HCT116 (cell line): Measurements from ENCODE around the gene PYGO2. TPM values are rescaled to one million over a fixed set of nuclear protein-coding genes. Genes with fewer than 3 reads are reported as not detected.

Source experiments
- ATAC-seq: fragments of 200-7000 bp; cut with Tn5 transposase; 2 replicates; pipeline ENCODE4 v1.9.1; 2020; ENCODE audit warnings: mild to moderate bottlenecking, moderate library complexity
- BruUV-seq: library from RNA; stranded (reverse); fragments of 400-500 nt; replicated peaks from 2 replicates; lab custom pipeline; 2021; lab: Mats Ljungman, UMichigan
- CTCF ChIA-PET: fragments of 300-600 bp; sonication (Branson Sonifier 250); formaldehyde crosslinking; loops from one replicate; lab custom pipeline; 2021; ENCODE audit warnings: antibody characterized with exemption; lab: Charles Lee
- POLR2A ChIA-PET: fragments of 300-600, 350-600 bp; sonication (Branson Sonifier 250); formaldehyde crosslinking; loops from one replicate; lab custom pipeline; 2021; ENCODE audit warnings: antibody characterized with exemption; lab: Charles Lee
- RAD21 ChIA-PET, 2 experiments: fragments of 300-600 bp; sonication (Branson Sonifier 250); formaldehyde crosslinking; loops; one replicate each; lab custom pipeline; 2023; ENCODE audit warnings: low total read pairs in 2 of 2; ENCODE audit not compliant: uncharacterized antibody in 2 of 2, unreplicated experiment in 2 of 2, low non-redundant PET in 1 of 2; lab: Charles Lee
- DNase-seq: peaks from one replicate; pipeline ENCODE4 v3.0.0-alpha.2; 2010; ENCODE audit warnings: low read depth, low spot score
- H2AFZ ChIP-seq: fragments of 200-600 bp; shearing (Covaris generic), sonication (generic); 2 replicates; pipeline ENCODE4 v1.6.1; 2017; ENCODE audit warnings: low read depth, mixed run types, mixed read lengths, antibody characterized with exemption, low read length; ENCODE audit not compliant: poor library complexity, severe bottlenecking
- H3K27ac ChIP-seq: 2 replicates; pipeline ENCODE4 v1.5.1; 2012; ENCODE audit warnings: low read depth, low read length
- H3K27me3 ChIP-seq: fragments of 200-600 bp; sonication (generic); 2 replicates; pipeline ENCODE4 v1.6.1; 2016; ENCODE audit warnings: mixed run types, low read length, mixed read lengths; ENCODE audit not compliant: insufficient read depth
- H3K36me3 ChIP-seq, 2 experiments: fragments of 200-500 bp in 1 of 2; fragments of 200-600 bp in 1 of 2; sonication (Bioruptor generic) in 1 of 2; sonication (generic) in 1 of 2; 2 replicates each; pipeline versions ENCODE4 v1.5.1 to v1.6.1; 2014 to 2016; ENCODE audit warnings: low read length in 2 of 2, inconsistent platforms in 1 of 2, mixed read lengths in 1 of 2, mixed run types in 1 of 2; ENCODE audit not compliant: insufficient read depth in 2 of 2, control insufficient read depth in 1 of 2
- H3K4me1 ChIP-seq, 2 experiments: fragments of 200-600 bp in 1 of 2; sonication (generic) in 1 of 2; 2 replicates each; pipeline versions ENCODE4 v1.5.1 to v1.6.1; 2012 to 2017; ENCODE audit warnings: low read length in 2 of 2, inconsistent platforms in 1 of 2, mild to moderate bottlenecking in 1 of 2, mixed read lengths in 1 of 2, mixed run types in 1 of 2, moderate library complexity in 1 of 2; ENCODE audit not compliant: insufficient read depth in 2 of 2, control insufficient read depth in 1 of 2
- H3K4me2 ChIP-seq: fragments of 200-600 bp; sonication (generic); 2 replicates; pipeline ENCODE4 v1.6.1; 2017; ENCODE audit warnings: mixed run types, low read length, mixed read lengths
- H3K4me3 ChIP-seq, 2 experiments: fragments of 200-600 bp in 1 of 2; sonication (generic) in 1 of 2; replicated peaks in 1 of 2; 2 replicates each; pipeline ENCODE4 v1.5.1; 2011 to 2016; ENCODE audit warnings: low read length in 2 of 2, control low read depth in 1 of 2, low read depth in 1 of 2, mild to moderate bottlenecking in 1 of 2, mixed read lengths in 1 of 2, mixed run types in 1 of 2
- H3K79me2 ChIP-seq: fragments of 200-600 bp; sonication (generic); 2 replicates; pipeline ENCODE4 v1.6.1; 2017; ENCODE audit warnings: mild to moderate bottlenecking, mixed run types, low read length, moderate library complexity, mixed read lengths; ENCODE audit not compliant: insufficient read depth
- H3K9ac ChIP-seq: fragments of 200-600 bp; sonication (generic); 2 replicates; pipeline ENCODE4 v1.6.1; 2016; ENCODE audit warnings: low read length, mixed read lengths
- H3K9me2 ChIP-seq: fragments of 200-600 bp; sonication (generic), shearing (Covaris generic); 2 replicates; pipeline ENCODE4 v1.6.1; 2017; ENCODE audit warnings: mixed run types, mild to moderate bottlenecking, moderate library complexity; ENCODE audit not compliant: insufficient read depth
- H3K9me3 ChIP-seq, 2 experiments: fragments of 200-500 bp in 1 of 2; fragments of 200-600 bp in 1 of 2; sonication (Bioruptor generic) in 1 of 2; sonication (generic) in 1 of 2; 2 replicates each; pipeline ENCODE4 v1.6.1; 2014 to 2017; ENCODE audit warnings: low read length in 2 of 2, mixed read lengths in 2 of 2, inconsistent platforms in 1 of 2, low read depth in 1 of 2, mild to moderate bottlenecking in 1 of 2, mixed run types in 1 of 2, moderate library complexity in 1 of 2; ENCODE audit not compliant: control insufficient read depth in 1 of 2, insufficient read depth in 1 of 2
- H4K20me1 ChIP-seq: fragments of 200-600 bp; sonication (generic), shearing (Covaris generic); 2 replicates; pipeline ENCODE4 v1.6.1; 2017; ENCODE audit warnings: mixed run types, mild to moderate bottlenecking, moderate library complexity; ENCODE audit not compliant: insufficient read depth
- CBX3 ChIP-seq: IDR thresholded peaks from 2 replicates; pipeline ENCODE4 v1.6.1; 2012; ENCODE audit warnings: low read depth
- CEBPB ChIP-seq: IDR thresholded peaks from 2 replicates; pipeline ENCODE4 v1.6.1; 2012; ENCODE audit warnings: low read depth
- CTCF ChIP-seq, 3 experiments: fragments of 200-600 bp in 1 of 3; sonication (generic) in 1 of 3; IDR thresholded peaks in 2 of 3; conservative IDR thresholded peaks in 1 of 3; 2 replicates each; pipeline ENCODE4 v1.5.1; 2012 to 2017; ENCODE audit warnings: low read depth in 2 of 3, low read length in 2 of 3, antibody characterized with exemption in 1 of 3, borderline replicate concordance in 1 of 3, control low read depth in 1 of 3, mild to moderate bottlenecking in 1 of 3, mixed read lengths in 1 of 3, mixed run types in 1 of 3, moderate library complexity in 1 of 3; ENCODE audit not compliant: insufficient read depth in 1 of 3
- EGR1 ChIP-seq: IDR thresholded peaks from 2 replicates; pipeline ENCODE4 v1.6.1; 2012; ENCODE audit warnings: low read depth
- EZH2 ChIP-seq: fragments of 200-600 bp; sonication (generic); IDR thresholded peaks from 2 replicates; pipeline ENCODE4 v1.6.1; 2017; ENCODE audit warnings: antibody characterized with exemption, mixed run types
- FOSL1 ChIP-seq: IDR thresholded peaks from 2 replicates; pipeline ENCODE4 v1.6.1; 2012; ENCODE audit warnings: low read depth
- JUND ChIP-seq: IDR thresholded peaks from 2 replicates; pipeline ENCODE4 v1.6.1; 2012
- POLR2A ChIP-seq: IDR thresholded peaks from 2 replicates; pipeline ENCODE4 v1.7.0; 2011; ENCODE audit warnings: borderline replicate concordance; ENCODE audit not compliant: insufficient read depth, insufficient read length; ENCODE audit errors: extremely low read depth
- SP1 ChIP-seq: IDR thresholded peaks from 2 replicates; pipeline ENCODE4 v1.6.1; 2012; ENCODE audit warnings: low read depth
- SRF ChIP-seq: IDR thresholded peaks from 2 replicates; pipeline ENCODE4 v1.6.1; 2012; ENCODE audit warnings: low read depth
- YY1 ChIP-seq: IDR thresholded peaks from 2 replicates; pipeline ENCODE4 v1.6.1; 2011; ENCODE audit warnings: low read length, low read depth, moderate library complexity, mild to moderate bottlenecking; ENCODE audit not compliant: insufficient replicate concordance; ENCODE audit errors: extremely low read depth
- ZFX ChIP-seq: fragments of 450-650 bp; IDR thresholded peaks from 2 replicates; pipeline ENCODE4 v1.6.1; 2017
- ZNF274 ChIP-seq: fragments of 200-500 bp; sonication (Bioruptor generic); IDR thresholded peaks from 2 replicates; pipeline ENCODE4 v1.6.1; 2014; ENCODE audit warnings: mild to moderate bottlenecking, low read depth, low read length, inconsistent platforms
- intact Hi-C: fragments of 100-400 bp; cut with micrococcal nuclease; formaldehyde crosslinking; loops from 2 replicates; pipeline ENCODE4 v1.10.0; 2022
- total RNA-seq: library from RNA; stranded (reverse); gene quantifications from one replicate; pipeline ENCODE4 v1.2.1, GENCODE V29; 2021; ENCODE audit not compliant: unreplicated experiment
- TF ChIP-seq, protein P1 (sequence below): IDR thresholded peaks from 2 replicates; pipeline ENCODE4 v1.6.1; 2012
- TF ChIP-seq, protein P2 (sequence below): IDR thresholded peaks from 2 replicates; pipeline ENCODE4 v1.6.1; 2011; ENCODE audit warnings: mild to moderate bottlenecking, low read length, moderate library complexity; ENCODE audit not compliant: insufficient replicate concordance; ENCODE audit errors: extremely low read depth

PYGO2 gene
- total RNA-seq, 1 experiment from 2014 or later, result 37.2 TPM

- peak overlapping the region; percentile 80 for H3K4me2 ChIP-seq
- DNase-seq, result no peak
- H3K4me3 ChIP-seq, result peak overlapping the region in 1 of 2 experiments; percentile 98; a peak in 2 of 4 replicates
- ChIA-PET RAD21 (no interaction called here), CTCF (interaction anchor here (2.3 kb wide), 1 partner anchor 46 kb away, joined by 7 read pairs; the partner anchor contains the start of gene ADAM15), POLR2A (interaction anchor here (1.0 to 1.5 kb wide), 2 partner anchors 12 to 33 kb away, joined by 3 to 6 read pairs; no protein-coding TSS in a partner anchor)
- no peaks in the 10 kb centered on the region for H3K9me2 ChIP-seq
- intact Hi-C loops, result no loop called here
- H3K9ac ChIP-seq, result peak overlapping the region; percentile 93
- no peaks in the 10 kb centered on the region for H3K9me3 ChIP-seq
- no TSS peak for BruUV-seq
- no peak for ATAC-seq
- no peaks in the 10 kb centered on the region for H3K27me3 ChIP-seq
- no peak overlapping the region for H2AFZ ChIP-seq
- H4K20me1 ChIP-seq, result no peaks in the 10 kb centered on the region
- peak overlapping the region; percentile 97; the same call in 1 of the 2 replicates for H3K27ac ChIP-seq
- H3K36me3 ChIP-seq, result peaks cover 0 to 2% of the 10 kb centered on the region in 2 experiments; a peak in 2 of 4 replicates
- H3K79me2 ChIP-seq, result peaks cover 73% of the 10 kb centered on the region
- H3K4me1 ChIP-seq, result peaks cover 11 to 66% of the 10 kb centered on the region in 2 experiments
- TF ChIP-seq ZNF274 (no peak), CEBPB (no peak), CBX3 (no peak), SRF (no peak), CTCF (IDR thresholded peaks at IDR 0.05 in 2 of 3, conservative IDR thresholded peaks at IDR 0.05 in 1 of 3; ENCODE audit: borderline replicate concordance in 1 of 3, insufficient read depth in 1 of 3, low read depth in 2 of 3, low read length in 2 of 3) (no peak), POLR2A (no peak), FOSL1 (no peak), JUND (no peak), SP1 (no peak), YY1 (no peak), ZFX (no peak), EZH2 (no peak), EGR1 (no peak)
- TF ChIP-seq, protein P1, sequence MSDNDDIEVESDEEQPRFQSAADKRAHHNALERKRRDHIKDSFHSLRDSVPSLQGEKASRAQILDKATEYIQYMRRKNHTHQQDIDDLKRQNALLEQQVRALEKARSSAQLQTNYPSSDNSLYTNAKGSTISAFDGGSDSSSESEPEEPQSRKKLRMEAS, result no peak
- TF ChIP-seq, protein P2, sequence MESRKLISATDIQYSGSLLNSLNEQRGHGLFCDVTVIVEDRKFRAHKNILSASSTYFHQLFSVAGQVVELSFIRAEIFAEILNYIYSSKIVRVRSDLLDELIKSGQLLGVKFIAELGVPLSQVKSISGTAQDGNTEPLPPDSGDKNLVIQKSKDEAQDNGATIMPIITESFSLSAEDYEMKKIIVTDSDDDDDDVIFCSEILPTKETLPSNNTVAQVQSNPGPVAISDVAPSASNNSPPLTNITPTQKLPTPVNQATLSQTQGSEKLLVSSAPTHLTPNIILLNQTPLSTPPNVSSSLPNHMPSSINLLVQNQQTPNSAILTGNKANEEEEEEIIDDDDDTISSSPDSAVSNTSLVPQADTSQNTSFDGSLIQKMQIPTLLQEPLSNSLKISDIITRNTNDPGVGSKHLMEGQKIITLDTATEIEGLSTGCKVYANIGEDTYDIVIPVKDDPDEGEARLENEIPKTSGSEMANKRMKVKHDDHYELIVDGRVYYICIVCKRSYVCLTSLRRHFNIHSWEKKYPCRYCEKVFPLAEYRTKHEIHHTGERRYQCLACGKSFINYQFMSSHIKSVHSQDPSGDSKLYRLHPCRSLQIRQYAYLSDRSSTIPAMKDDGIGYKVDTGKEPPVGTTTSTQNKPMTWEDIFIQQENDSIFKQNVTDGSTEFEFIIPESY, result no peak
Measured at GRCh38 chr1:155005076-155006011, 43.8 kb upstream of the PYGO2 start.
